ENCODE measurements around the gene PDE6A.

PDE6A gene

GRCh38 chr5:149924486-149924885 is 20.1 kb downstream of the PDE6A start:
- no peak for DNase-seq

GRCh38 chr5:149922950-149923349 is 21.6 kb downstream of the PDE6A start:
- DNase-seq, result no peak

- DNase-seq, result no peak
These were observed 23.0 kb downstream of the PDE6A start for GRCh38 chr5:149921597-149921996.

GRCh38 chr5:149917073-149917676 is 27.4 kb downstream of the PDE6A start:
- DNase-seq, result no peak

GRCh38 chr5:149916334-149917072 is 28.1 kb downstream of the PDE6A start:
- DNase-seq, result no peak

- DNase-seq, result no peak
These were observed 29.0 kb downstream of the PDE6A start for GRCh38 chr5:149915392-149916260.

- no peak for DNase-seq
These were observed 30.9 kb downstream of the PDE6A start for GRCh38 chr5:149913436-149914419.

- no peak for DNase-seq
These were observed 32.2 kb downstream of the PDE6A start for GRCh38 chr5:149912226-149912871.

GRCh38 chr5:149911031-149911430 is 33.6 kb downstream of the PDE6A start:
- no peak for DNase-seq

GRCh38 chr5:149907828-149908227 is 36.8 kb downstream of the PDE6A start:
- no peak for DNase-seq

- no peak for DNase-seq
These were observed 39.6 kb downstream of the PDE6A start for GRCh38 chr5:149904977-149905376.

GRCh38 chr5:149904293-149904886 is 40.2 kb downstream of the PDE6A start:
- DNase-seq, result no peak

GRCh38 chr5:149903404-149903803 is 41.2 kb downstream of the PDE6A start:
- DNase-seq, result no peak

- no peak for DNase-seq
These were observed 42.4 kb downstream of the PDE6A start for GRCh38 chr5:149902177-149902576.

- DNase-seq, result no peak
These were observed 43.1 kb downstream of the PDE6A start for GRCh38 chr5:149901511-149901910.

- no peak for DNase-seq
These were observed 44.2 kb downstream of the PDE6A start for GRCh38 chr5:149900390-149900789.

- no peak for DNase-seq
These were observed 45.8 kb downstream of the PDE6A start for GRCh38 chr5:149898811-149899210.

GRCh38 chr5:149895416-149896345 is 48.9 kb downstream of the PDE6A start:
- DNase-seq, result no peak

- no peak for DNase-seq
These were observed 50.4 kb downstream of the PDE6A start for GRCh38 chr5:149894237-149894636.

- no peak for DNase-seq
These were observed 51.1 kb downstream of the PDE6A start for GRCh38 chr5:149893403-149893931.

Measured in activated T-cell treated with anti-CD3 and anti-CD28 coated beads, Interleukin-2, amount 50 U/mL, for 1 hour (primary cell).